SU-DHL-6 (cell line): ENCODE data around the gene NIFK.
A peak's percentile ranks its signal among the peaks of the same experiment; 100 is the strongest.

Experiments used
- H2AFZ ChIP-seq: fragments of 200-600 bp; sonication (generic); 2 replicates; pipeline ENCODE4 v1.6.1; 2014; ENCODE audit warnings: low read depth, mild to moderate bottlenecking, moderate library complexity, mixed read lengths, antibody characterized with exemption, low read length; ENCODE audit not compliant: severe bottlenecking
- H3F3A ChIP-seq: fragments of 200-600 bp; shearing (Covaris generic); 2 replicates; pipeline ENCODE4 v1.6.0; 2016; ENCODE audit warnings: antibody characterized with exemption, mild to moderate bottlenecking; ENCODE audit not compliant: insufficient read depth
- H3K27ac ChIP-seq: fragments of 200-600 bp; sonication (generic); 2 replicates; pipeline ENCODE4 v1.5.1; 2016; ENCODE audit warnings: low read depth, mild to moderate bottlenecking, low read length, moderate library complexity, mixed read lengths
- H3K27me3 ChIP-seq: fragments of 200-600 bp; sonication (generic), shearing (Covaris generic); 2 replicates; pipeline ENCODE4 v1.6.0; 2014; ENCODE audit warnings: mild to moderate bottlenecking, low read length
- H3K36me3 ChIP-seq: fragments of 200-600 bp; sonication (generic); 2 replicates; pipeline ENCODE4 v1.6.1; 2014; ENCODE audit warnings: mild to moderate bottlenecking, low read length, mixed read lengths
- H3K4me2 ChIP-seq: fragments of 300-600, 200-600 bp; shearing (Covaris generic), sonication (generic); 2 replicates; pipeline ENCODE4 v1.6.0; 2014; ENCODE audit warnings: low read length, low read depth, mild to moderate bottlenecking; ENCODE audit not compliant: poor library complexity, severe bottlenecking
- H3K4me3 ChIP-seq: fragments of 200-600 bp; sonication (generic); 2 replicates; pipeline ENCODE4 v1.5.1; 2014; ENCODE audit warnings: antibody characterized with exemption, low read length, mild to moderate bottlenecking, mixed read lengths; ENCODE audit not compliant: insufficient read depth, poor library complexity, severe bottlenecking
- H3K79me2 ChIP-seq: fragments of 200-600 bp; sonication (generic); 2 replicates; pipeline ENCODE4 v1.6.1; 2014; ENCODE audit warnings: mild to moderate bottlenecking, low read length, moderate library complexity; ENCODE audit not compliant: insufficient read depth
- H3K9ac ChIP-seq: fragments of 200-600 bp; sonication (generic); 2 replicates; pipeline ENCODE4 v1.7.0; 2014; ENCODE audit warnings: mild to moderate bottlenecking, low read length
- H3K9me2 ChIP-seq: fragments of 200-600 bp; sonication (generic); replicated peaks from 2 replicates; pipeline ENCODE4 v1.6.1; 2014; ENCODE audit warnings: low read length; ENCODE audit not compliant: insufficient read depth
- H3K9me3 ChIP-seq: fragments of 200-600 bp; sonication (generic); 2 replicates; pipeline ENCODE4 v1.6.1; 2014; ENCODE audit warnings: low read length, mixed read lengths; ENCODE audit not compliant: insufficient read depth
- H4K20me1 ChIP-seq: fragments of 200-600 bp; sonication (generic); 2 replicates; pipeline ENCODE4 v1.6.1; 2014; ENCODE audit warnings: low read depth, mild to moderate bottlenecking, antibody characterized with exemption, low read length, moderate library complexity, mixed read lengths
- CTCF ChIP-seq: fragments of 200-600 bp; sonication (generic); IDR thresholded peaks from one replicate; pipeline ENCODE4 v1.5.1; 2017; ENCODE audit warnings: antibody characterized with exemption, mild to moderate bottlenecking, low read length, moderate library complexity; ENCODE audit not compliant: insufficient read depth, poor library complexity, severe bottlenecking
- EZH2phosphoT487 ChIP-seq: fragments of 200-600 bp; sonication (generic), shearing (Covaris generic); conservative IDR thresholded peaks from 2 replicates; pipeline ENCODE4 v1.6.1; 2018; ENCODE audit warnings: mild to moderate bottlenecking, antibody characterized with exemption, low read length, moderate library complexity, mixed read lengths

The NIFK gene

DNA sequence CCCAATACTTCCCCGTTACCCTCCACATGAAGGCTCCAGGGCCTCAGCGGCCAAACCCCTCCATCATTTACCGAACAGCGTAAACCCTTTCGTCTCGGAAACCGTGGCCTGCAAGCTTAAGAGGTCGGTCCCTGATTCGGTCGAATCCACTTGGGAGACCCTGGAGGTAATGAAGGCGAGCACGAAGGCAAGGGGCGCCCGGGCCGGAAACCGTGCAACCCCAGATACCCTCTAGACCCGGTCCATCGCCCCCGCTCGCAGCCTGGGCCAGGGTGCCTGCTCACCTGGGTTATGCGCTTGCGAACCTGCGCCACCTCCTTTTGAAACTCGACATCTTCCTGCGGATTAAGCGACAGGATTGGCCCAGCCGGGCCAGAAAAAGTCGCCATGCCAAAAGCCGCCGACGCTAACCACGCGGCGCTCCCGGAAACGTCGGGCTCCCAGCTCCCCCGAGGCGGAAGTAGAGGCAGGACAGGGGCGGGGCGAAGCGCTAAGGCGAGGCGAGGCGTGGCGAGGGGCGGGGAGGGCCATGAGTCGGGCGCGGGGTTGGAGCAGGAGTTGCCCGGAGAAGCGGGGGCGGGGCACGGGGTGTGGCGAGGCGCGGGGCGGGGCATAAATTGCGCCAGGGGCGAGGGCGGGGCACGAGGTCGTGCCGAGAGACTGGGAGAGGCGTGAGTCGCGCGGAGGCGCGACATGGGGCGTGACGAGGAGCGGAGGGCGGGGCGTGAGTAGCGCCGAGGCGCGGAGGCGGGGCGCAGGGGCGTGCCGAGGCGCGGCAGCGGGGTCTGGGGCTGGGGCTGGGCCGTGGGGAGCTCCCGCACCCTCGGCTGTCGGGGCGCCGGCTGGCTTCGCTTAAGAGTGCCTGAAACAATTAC is at the start of gene NIFK:
NIFK (minus strand) TSS at position 414 of the 875 bp plus-strand sequence; CDS start at position 389, 25 bp downstream.
- Histone ChIP-seq H3K9me3 (no peaks in the 10 kb centered on the region), H3K36me3 (peaks cover 25% of the 10 kb centered on the region), H4K20me1 (peaks cover 12% of the 10 kb centered on the region; the same call in 1 of the 2 replicates), H3F3A (0 out of 2 replicates have a peak, but pooled peaks cover 11% of the 10 kb centered on the region), H3K79me2 (peaks cover 40% of the 10 kb centered on the region), H3K27ac (peak within 1 kb of the TSS; percentile 73), H3K4me2 (peak within 1 kb of the TSS; percentile 88), H3K4me3 (peak within 1 kb of the TSS; percentile 96), H3K9me2 (no peaks in the 10 kb centered on the region), H2AFZ (peak within 1 kb of the TSS; percentile 80), H3K9ac (peak within 1 kb of the TSS; percentile 96), H3K27me3 (no peaks in the 10 kb centered on the region)
- TF ChIP-seq EZH2phosphoT487, result no peak
- no peak for TF ChIP-seq CTCF

- no peaks in the 10 kb centered on the region for H3K27me3 ChIP-seq
- H4K20me1 ChIP-seq, result no peaks in the 10 kb centered on the region
- H3K36me3 ChIP-seq, result no peaks in the 10 kb centered on the region
These were observed 46.5 kb upstream of the NIFK start for GRCh38 chr2:121783180-121783579.

DNA sequence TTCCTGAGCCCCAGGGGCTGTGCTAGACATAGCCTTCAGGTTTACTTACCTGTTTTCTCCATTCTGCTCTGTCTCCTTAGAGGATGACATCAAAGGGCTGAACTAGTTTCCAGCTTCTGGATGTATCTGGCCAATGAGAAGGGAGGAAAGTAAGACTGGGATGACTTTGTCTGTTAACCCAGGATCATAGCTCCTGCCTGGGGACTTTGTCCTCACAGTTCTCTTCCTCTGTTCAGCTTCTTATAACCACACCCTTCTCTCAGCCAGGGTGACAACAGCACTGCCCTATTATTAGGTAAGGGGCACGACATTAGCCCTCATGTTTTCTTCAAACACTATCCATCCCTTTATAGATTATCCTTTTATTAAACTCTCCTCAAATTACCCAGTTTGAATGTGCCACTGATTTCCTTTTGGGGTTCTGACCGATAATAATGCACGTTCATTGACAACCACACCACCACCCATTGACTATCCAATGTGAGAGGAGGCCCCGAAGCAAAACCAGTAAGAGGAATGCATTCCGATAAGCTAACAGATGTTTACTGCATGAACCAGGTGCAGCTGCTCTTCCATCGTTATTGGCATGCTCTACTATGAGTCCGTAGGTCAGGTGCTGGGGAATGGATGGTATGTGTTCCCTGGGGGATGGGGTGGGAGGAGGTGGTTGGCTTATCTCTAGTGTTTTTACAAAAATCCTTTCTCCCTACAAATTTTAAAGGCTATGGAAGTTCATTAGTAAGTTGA is 42.2 kb upstream of the NIFK start:
- Histone ChIP-seq H3K4me2 (no peak overlapping the region), H3K9me2 (no peaks in the 10 kb centered on the region), H2AFZ (no peak overlapping the region), H3K27me3 (no peaks in the 10 kb centered on the region), H4K20me1 (no peaks in the 10 kb centered on the region), H3K4me3 (no peak overlapping the region), H3F3A (no peaks in the 10 kb centered on the region), H3K9ac (no peak overlapping the region), H3K36me3 (no peaks in the 10 kb centered on the region), H3K9me3 (no peaks in the 10 kb centered on the region), H3K27ac (no peak overlapping the region), H3K79me2 (no peaks in the 10 kb centered on the region)
- TF ChIP-seq CTCF, result no peak
- TF ChIP-seq EZH2phosphoT487, result no peak

More at GRCh38 chr2:121783180-121783579, 46.5 kb upstream of the NIFK start:
- H3K4me2 ChIP-seq, result no peak overlapping the region
- H3K4me3 ChIP-seq, result no peak overlapping the region
- H2AFZ ChIP-seq, result no peak overlapping the region
- H3K9ac ChIP-seq, result no peak overlapping the region
- no peaks in the 10 kb centered on the region for H3K9me2 ChIP-seq
- TF ChIP-seq EZH2phosphoT487 (no peak), CTCF (no peak)
- no peaks in the 10 kb centered on the region for H3K79me2 ChIP-seq
- no peaks in the 10 kb centered on the region for H3F3A ChIP-seq
- H3K9me3 ChIP-seq, result no peaks in the 10 kb centered on the region
- no peak overlapping the region for H3K27ac ChIP-seq
